ENCODE measurements around the gene BEND6.
A peak's percentile ranks its signal among the peaks of the same experiment; 100 is the strongest.
"Not testable (repeated sequence)": the region's sequence is repeated elsewhere in the genome, so short reads cannot be mapped to it uniquely, and the experiment has no call there.

BEND6 gene

DNA sequence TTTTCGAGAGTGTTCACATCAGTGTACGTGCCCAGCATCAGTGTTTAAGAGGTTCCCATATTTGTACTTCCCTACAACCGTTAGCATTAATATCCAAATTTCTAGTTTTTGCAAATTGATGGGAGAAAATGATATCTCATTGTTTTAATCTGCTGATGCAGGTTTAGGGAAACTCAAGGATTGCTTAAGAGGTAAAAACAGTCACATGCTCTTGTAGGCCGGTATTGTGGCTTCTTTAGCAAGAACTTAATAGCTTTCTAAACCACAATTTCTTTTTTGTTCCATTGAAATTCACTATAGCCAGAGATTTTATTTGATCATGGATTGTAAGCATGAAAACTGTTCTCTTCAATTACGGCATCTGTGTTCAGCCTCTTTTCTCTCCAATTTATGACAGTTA lies 29.5 kb downstream of the BEND6 start:
- DNase-seq (ENCODE audit: low read depth), result no peak

DNA sequence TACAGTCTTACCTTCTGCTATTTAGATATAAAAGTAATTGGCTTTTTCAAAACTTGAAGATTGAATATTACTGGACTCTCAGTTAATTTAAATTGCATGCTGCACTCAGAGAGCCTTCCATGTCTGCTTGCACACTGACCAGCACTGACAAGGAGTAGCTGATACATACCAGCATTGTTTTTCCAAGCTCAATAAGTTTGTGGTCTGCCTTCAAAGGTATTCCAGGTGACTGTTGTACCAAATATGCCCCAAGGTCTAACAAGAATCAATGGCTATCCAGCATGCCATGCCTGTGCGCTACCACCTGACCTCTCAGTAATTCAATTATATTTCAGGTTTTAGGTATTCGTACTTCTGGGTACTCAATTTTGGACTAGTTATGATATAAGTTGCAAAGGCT lies 30.0 kb downstream of the BEND6 start:
- DNase-seq (ENCODE audit: low read depth), result no peak

DNA sequence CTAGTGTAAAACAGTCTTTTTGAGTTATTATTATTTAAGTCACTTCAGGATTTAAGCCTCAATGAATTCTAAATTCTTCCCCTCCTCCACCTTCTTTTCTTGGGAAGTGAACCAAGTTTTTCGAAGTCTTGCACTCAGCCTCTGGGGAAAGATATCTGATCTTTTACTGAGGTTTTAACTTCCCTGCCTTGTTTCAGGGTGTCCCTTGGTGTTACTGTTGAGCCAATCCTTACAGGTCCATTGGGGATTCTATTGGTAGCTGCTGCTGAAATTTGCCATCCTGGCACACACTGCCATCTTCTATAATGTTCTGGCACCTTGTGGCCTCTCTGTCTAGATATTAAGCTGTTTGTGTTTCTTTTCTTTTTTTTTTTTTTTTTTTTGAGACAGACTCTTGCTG lies 31.7 kb downstream of the BEND6 start:
- no peak for DNase-seq (ENCODE audit: low read depth)

DNA sequence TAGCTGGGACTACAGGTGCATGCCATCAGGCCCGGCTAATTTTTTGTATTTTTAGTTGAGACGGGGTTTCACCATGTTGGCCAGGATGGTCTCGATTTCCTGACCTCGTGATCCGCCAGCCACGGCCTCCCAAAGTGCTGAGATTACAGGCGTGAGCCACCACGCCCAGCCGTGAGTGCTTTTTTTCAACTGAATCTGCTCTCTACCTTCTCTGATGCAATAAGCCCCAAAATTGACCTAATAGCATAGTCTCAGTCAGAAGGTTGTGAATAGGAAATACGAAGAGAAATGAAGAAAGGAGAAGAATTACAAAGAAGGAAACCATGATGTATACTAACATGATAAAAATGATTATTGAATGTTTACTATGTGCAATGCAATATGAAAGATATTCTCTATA lies 33.2 kb downstream of the BEND6 start:
- DNase-seq (ENCODE audit: low read depth), result no peak

DNA sequence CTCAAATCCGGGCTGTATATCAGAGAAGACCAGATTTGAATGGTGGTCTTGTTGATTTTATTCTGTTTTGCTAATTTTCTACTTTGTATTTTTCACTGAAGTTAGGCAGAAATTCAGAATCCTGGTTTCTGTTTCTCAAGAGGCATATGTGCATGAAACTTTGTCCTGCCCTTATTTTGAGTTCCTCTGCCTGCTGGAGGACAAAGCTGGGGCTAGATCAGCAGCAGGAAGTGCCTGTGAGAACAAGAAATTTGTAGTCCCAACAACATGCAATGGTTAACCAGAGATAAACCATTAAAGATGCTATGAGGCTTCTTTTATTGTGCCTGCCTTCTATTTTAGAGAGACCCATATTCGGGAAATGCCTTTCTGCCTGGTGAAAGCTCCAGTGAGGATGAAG lies 37.1 kb downstream of the BEND6 start:
- DNase-seq (ENCODE audit: low read depth), result no peak

DNA sequence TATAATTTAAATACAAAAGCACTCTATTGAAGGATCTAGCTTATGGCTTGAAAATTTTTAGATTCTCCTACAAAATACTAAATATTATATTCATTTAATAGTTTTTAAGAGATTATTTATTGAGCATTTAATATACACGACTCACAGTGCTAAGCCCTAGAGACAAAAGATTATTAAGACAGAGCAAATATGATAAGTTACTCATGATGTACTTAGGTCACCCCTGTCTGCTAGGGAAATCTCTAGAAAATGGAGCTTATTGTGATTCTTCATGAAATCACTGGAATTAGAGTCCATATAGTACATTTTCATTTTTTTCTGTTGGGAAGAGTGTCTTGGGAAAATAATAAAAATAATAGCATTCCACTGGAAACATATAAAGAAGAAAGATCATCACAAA lies 37.8 kb downstream of the BEND6 start:
- DNase-seq (ENCODE audit: low read depth), result no peak

DNA sequence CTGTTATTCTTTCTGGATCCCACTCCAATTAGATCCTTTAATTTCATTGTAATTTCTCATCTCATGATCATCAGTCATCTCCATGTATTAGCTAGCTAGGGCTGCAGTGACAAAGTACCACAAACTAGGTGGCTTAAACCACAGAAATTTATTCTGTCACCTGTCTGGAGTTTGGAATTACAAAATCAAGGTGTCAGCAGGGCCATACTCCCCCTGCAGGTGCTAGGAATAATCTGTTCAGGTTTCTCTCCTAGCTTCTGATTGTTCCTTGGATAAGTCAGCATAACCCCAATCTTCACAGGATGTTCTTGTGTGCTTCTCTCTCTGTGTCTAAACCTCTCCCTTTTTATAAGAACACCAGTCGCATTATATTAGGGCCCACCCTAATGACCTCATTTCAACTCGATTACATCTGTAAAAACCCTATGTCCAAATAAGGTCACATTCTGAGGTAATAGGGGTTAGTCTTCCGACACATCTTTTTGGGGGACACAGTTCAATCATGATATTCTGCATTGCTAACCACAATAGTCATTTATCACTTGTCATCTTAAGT lies 40.5 kb downstream of the BEND6 start:
- no peak for DNase-seq (ENCODE audit: low read depth)

DNA sequence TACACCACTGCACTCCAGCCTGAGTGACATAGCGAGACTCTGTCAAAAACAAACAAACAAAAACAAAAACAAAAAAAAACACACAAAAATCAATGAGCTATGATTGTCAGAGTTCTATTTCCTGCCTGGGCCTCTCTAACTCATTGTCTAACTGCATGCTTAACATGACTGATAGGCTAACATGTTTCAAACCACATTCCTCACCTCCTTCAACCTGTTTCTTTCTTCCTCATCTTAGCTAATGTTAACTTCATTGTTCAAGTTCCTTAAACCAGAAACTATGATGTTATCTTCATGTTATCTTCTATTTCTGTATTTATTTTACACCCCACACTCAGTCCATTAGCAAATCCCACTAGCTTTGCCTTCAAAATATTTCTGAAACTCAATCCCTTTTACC lies 41.5 kb downstream of the BEND6 start:
- no peak for DNase-seq (ENCODE audit: low read depth)

DNA sequence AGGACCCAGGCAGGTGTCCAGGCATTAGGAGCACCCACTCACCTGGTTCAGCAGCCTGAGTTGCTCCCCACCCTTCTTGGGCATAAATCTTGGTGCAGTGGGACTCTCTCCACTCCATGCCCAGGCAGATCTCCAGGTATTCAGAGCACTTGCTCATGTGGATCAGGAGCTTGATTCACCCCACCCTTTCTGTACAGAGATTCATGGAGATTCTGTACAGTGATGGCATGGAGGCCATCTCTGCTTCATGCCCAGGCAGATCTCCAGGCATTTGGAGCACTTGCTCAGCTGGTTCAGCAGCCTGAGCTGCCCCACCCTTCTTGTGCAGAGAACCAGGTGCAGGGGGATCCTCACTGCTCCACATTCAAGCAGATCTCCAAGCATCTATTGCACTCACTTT lies 44.1 kb downstream of the BEND6 start:
- DNase-seq (ENCODE audit: low read depth), result no peak

DNA sequence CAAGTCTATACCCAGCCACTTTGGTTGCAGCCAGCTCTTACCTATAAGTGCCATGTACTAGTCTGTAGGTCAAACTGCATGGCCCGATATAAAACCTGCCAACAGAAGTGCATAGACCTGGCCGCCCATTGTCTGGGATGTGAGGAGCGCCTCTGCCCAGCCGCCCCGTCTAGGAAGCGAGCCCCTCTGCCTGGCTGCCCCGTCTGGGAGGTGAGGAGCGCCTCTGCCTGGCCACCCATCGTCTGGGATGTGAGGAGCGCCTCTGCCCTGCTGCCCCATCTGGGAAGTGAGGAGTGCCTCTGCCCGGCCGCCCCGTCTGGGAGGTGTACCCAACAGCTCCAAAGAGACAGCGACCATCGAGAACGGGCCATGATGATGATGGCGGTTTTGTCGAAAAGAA lies 44.8 kb downstream of the BEND6 start:
- DNase-seq (ENCODE audit: low read depth), result not testable (repeated sequence)

DNA sequence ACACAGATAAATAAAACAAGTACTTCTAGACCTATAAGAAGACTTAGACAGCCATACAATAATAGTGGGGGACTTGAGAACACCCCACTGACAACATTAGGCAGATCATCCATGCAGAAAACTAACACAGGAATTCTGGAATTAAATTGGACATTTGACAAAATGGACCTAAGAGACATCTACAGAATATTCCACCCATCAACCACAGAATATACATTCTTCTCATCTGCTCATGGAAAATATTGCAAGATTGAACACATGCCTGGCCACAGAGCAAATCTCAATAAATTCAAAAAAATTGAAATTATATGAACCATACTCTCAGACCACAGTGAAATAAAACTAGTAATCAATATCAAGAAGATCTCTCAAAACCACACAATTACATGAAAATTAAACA lies 47.3 kb downstream of the BEND6 start:
- no peak for DNase-seq (ENCODE audit: low read depth)

DNA sequence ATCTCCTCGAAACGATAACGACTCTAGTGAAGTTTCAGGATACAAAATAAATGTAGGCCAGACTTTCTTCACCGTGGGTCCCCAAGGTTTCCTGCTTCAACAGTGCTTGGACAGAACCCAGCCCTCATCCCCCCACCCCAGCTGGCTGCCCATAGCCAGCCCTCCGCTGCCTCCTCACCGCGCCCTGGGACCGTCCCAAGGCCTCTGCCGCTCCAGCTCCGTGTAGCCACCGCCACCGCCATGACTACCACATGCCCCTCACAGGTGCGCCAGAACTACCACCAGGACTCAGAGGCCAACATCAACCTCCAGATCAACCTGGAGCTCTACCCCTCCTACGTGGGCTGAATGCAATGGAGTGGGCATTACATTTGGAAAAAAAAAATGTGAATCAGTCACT lies 49.4 kb downstream of the BEND6 start:
- no peak for DNase-seq (ENCODE audit: low read depth)

DNA sequence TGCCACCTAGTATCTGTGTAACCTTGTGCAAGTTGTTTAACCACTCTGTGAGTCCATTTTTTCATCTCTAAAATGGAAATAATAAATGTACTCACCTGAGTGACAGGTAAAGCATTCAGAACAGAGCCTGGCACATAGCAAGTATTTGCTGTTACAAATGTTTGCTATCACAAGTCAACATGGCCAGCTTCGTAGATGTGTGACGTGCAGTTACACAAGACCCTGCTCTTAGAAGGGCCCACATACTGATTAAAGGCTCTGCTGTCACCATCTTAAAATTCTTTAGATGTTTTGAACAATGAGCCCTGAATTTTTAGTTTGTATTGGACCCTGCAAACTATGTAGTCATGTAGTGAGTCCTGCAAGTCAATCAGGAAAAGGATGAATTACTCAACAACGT lies 51.2 kb downstream of the BEND6 start:
- DNase-seq (ENCODE audit: low read depth), result no peak

DNA sequence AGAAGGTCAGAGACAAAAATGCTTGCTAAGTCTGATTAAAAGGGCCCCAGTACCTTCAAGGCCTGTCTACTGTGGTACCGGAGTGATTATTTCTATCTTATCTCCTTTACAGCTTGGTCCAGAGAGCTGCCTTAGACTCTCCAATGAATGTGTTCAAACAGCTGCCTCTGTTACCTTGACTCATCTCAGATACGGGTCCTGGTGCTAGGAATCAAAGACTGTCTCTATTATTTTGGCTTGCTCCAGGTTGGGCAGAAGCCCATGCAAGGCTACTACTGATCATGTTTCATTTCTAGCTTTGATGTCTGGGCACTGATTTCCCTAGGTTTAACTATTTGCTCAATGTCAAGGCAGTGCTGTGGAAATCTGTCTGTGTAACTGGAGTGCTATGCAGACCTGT lies 53.2 kb downstream of the BEND6 start:
- DNase-seq (ENCODE audit: low read depth), result not testable (repeated sequence)

DNA sequence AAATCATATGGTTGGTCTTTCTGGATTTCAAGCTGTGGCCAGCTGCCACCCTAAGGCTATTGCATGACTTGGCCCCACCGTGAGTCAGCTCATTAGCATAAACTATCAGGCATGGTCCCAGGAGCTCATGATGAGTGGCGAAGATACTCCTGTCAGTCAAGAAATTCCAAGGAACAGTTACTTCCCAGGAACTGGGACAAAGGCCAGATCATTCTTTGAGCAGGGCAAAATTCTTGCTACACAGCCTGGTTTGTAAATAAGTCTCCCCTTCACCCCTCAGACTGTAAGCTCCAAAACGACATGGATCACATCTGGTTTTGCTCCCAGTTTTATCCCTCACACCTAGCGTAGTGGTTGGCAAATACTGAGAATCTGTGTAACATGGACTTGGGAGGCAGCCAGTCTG lies 58.6 kb downstream of the BEND6 start:
- peak; percentile 75 for DNase-seq (ENCODE audit: low read depth)

DNA sequence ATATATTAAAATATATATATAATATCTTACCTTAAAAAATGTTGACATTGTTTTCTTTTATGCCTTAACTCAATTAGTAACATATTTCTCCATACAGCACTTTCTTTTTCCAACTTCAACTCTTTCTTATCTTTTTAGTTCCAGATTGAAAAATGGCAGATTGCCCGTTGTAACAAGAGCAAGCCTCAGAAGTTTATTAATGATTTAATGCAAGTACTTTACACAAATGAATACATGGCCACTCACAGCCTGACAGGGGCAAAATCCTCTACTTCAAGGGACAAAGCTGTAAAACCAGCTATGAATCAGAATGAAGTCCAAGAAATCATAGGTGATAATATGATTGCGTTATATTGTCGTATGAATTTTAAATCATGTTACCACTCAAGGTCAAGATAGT lies 62.2 kb downstream of the BEND6 start:
- no peak for DNase-seq (ENCODE audit: low read depth)

DNA sequence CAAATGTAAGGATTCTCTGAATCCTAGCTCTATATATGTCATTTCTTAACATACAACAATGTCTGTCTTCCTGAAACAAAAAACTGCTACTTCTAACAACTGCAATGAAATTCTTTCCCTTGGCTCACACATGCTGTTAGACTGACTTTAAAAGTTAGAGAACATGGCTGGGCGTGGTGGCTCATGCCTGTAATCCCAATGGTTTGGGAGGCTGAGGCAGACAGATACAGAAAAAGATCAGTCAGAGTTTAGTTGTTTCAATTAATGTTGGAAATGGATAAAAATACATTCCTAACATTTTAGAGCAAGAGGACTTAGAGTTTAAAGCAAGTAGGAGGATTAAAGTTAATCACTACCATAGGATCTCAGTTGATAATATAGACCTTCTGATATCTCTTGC lies 62.9 kb downstream of the BEND6 start:
- no peak for DNase-seq (ENCODE audit: low read depth)

DNA sequence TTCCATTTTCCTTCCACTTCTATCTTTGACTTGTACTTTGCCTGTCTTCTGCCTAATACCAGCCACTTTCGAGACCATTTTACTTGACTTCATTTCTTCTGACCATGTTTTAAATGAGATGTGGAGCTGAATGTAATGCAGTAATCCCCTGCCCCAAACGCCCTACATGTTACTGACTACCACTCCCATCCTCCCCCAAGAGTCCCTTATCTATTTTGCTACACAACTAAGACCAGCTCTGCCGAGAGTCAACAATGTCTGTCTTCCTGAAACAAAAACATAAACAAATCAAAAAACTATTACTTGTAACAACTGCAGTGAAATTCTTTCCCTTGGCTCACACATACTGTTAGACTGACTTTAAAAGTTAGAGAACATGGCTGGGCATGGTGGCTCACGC lies 64.5 kb downstream of the BEND6 start:
- no peak for DNase-seq (ENCODE audit: low read depth)

DNA sequence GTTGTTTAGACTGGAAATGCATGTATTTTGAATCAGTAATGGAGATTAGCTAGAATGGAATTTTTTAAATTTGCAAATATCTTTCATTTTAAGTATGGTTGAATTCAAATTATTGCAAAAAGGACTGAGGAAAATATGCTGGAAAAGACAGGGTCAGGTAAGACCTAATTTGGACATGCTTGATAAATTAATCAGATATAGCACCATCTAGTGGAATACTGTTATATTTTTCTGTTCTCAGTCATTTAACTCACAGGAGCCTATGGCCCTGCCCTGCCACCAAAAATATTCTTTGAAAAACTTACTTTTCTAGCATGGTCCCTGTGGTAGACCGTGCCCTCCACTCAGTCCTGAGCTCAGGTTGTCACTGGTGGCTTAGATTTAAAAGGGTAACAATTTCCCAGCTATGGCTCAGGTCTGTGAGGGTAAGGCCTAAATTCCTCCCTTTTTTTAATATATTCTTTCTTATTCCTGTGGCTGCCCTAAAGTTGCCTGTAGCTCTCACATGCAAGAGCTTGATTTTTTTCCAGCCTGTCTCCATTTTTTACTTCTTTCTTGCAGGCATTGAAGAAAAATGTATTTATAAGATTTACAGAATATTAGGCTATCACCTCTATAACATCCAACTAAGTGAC lies 66.3 kb downstream of the BEND6 start:
- DNase-seq (ENCODE audit: low read depth), result no peak

DNA sequence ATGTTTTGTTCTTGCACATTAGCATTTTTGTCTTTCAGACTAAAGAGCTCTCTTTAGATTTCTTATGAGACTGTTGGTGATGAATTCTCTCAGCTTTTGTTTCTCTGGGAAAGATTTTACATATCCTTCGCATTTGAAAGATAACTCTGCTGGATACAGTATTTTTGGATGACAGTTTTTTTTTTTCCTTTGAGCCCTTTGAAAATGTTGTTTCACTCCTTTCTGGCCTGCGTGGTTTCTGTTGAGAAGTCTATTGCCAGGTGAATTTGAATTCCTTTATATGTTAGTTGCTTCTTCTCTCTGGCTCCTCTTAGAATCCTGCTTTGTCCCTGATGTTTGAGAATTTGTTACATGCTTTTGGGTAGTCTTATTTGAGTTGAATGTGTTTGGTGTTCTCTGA lies 69.4 kb downstream of the BEND6 start:
- no peak for DNase-seq (ENCODE audit: low read depth)

DNA sequence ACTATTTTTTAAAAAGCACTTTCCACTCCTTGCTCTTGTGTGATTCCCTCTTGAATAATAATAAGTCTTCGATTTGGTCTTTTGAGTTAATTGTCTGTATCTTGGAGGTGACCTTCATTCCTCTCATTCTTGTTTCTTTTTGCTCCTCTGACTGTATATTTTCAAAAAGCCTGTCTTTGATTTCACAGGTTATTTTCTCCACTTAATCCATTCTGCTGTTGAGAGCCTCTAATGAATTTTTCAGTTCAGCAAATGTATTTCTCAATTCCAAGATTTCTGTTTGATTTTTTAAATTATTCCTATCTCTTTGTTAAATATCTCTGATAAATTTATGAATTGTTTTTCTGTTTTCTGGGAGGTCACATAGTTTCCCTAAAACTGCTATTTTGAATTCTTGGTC lies 69.9 kb downstream of the BEND6 start:
- no peak for DNase-seq (ENCODE audit: low read depth)

DNA sequence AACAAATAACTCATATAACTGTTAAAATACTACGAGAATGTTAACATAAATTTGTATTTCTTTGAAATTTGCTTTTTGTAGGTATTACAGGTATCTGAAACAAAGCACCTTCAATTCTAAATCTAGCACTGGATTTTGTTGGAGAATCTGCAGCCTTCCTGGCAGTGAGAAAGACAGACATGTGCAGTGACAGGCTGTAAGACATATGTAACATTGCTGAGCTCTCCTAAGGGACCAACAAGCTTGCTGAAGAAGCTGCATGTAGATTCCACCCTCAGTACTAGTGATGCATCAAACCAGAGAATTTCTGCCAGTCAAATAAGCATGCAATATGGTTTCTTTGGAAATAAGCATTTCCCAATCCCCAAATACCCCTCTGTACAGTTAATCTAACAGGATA lies 71.1 kb downstream of the BEND6 start:
- no peak for DNase-seq (ENCODE audit: low read depth)

DNA sequence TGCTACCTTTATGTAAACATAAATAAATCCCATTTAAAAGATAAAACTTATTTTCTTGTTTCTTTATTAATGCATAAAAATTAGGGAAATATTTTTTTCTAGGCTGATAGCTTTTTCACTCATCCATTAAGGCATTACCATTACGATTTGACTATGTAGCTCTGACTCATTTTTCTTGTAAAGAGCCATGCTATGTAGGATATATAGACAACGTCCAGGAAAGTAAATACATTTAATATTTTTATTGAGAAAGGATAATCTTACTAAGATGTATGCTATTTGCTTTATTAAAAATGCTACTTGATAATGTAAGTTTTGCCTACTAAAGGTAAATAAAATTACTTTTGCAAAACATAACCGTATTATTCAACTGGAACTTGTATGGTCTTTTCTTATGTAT lies 72.4 kb downstream of the BEND6 start:
- DNase-seq (ENCODE audit: low read depth), result no peak

DNA sequence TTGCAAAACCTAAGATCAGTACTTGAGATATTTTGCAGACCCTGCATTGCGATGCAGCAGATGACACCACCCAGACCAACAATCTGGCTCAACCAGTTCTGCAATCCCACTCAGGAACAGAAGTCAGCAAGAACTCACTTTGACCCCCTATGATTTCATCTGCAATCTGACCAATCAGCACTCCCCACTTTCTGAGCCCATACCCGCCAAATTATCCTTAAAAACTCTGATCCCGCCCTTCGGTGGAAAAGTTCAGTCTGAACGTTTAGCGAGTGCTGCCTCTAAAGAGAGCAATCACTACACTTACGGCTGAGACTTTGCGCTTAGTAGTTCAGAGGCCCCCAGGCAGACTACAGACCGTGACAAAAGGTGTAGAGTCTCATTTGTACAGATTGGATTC lies 74.3 kb downstream of the BEND6 start:
- DNase-seq (ENCODE audit: low read depth), result no peak

DNA sequence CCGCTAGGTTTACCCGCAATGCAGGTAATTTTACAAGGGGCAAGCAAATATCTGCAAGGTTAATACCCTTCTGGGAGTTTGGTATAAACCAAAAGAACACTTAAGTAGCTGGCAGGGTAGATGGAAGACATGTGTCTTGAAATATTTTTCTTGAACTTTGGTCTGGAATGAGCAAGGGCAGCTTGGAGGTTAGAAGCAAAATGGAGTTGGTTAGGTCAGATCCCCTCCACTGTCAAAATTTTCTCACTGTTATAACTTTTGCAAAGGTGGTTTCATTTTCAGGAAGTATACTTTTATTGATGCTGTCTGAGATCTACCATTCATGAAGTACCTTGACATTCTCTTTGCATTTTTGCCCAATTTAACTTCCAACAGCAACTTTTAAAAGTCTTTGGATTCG lies 78.3 kb downstream of the BEND6 start:
- no peak for DNase-seq (ENCODE audit: low read depth)

Data from GM04503 (cell line).